HG02840 (cell line): ENCODE data around the gene EBF3.
"Not testable (repeated sequence)": the region's sequence is repeated elsewhere in the genome, so short reads cannot be mapped to it uniquely, and the experiment has no call there.

Source experiments
- ATAC-seq: cut with Tn5 transposase; IDR thresholded peaks from one replicate; pipeline ENCODE4 v1.9.1; 2021; ENCODE audit warnings: mild to moderate bottlenecking, moderate library complexity, moderate number of reproducible peaks; ENCODE audit not compliant: unreplicated experiment, low FRiP score

Gene EBF3

DNA sequence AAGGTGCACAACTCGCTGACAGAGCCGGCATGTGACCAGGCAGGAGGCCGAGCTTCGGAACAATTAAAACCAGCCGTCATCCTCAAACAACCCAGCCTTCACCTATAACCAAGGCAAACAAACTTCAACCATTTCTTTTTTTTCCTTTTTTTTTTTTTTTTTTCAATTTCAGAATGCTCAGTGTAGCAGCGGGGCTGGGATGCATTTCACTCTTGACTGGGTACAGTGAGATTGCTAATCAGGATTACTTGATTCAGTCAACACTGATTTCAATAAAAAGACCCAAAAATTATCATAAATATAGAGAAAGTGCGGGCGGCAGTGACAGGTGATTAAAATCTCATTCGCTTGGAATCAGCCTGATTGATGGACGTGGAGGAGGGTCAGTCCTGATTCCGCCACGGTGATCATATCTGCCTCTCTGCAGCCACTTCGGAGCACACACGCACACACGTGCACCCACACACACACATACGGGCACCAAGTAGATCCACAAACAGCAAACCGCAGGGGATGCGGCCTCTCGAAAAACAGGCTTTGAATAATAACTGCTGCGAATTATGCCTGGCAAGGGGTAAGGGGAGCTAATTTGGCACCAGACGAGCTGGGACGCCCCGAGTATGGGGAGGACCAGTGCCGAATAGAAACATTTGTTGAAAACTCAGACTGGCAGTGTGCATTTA, 31.2 kb downstream of the EBF3 start:
- ATAC-seq: no peak

DNA sequence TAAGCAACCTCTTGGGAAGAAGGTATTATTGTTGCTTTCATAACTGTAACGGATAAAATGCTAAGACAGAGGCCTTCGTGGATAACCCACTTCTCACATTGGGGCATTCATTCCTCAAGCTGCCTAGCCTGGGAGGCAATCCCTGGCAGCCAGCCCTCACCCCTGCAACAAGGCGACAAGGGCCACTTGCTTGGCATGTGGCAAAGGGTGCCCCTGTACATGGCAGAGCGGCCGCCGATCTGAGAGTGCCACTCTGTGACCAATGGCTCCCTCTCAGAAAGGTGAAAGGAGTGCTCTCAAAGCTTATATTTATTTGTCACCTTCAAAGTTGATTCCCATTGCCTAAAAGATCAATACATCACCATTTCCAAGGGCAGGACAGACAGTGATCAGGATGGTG, 31.9 kb downstream of the EBF3 start:
- no peak for ATAC-seq

DNA sequence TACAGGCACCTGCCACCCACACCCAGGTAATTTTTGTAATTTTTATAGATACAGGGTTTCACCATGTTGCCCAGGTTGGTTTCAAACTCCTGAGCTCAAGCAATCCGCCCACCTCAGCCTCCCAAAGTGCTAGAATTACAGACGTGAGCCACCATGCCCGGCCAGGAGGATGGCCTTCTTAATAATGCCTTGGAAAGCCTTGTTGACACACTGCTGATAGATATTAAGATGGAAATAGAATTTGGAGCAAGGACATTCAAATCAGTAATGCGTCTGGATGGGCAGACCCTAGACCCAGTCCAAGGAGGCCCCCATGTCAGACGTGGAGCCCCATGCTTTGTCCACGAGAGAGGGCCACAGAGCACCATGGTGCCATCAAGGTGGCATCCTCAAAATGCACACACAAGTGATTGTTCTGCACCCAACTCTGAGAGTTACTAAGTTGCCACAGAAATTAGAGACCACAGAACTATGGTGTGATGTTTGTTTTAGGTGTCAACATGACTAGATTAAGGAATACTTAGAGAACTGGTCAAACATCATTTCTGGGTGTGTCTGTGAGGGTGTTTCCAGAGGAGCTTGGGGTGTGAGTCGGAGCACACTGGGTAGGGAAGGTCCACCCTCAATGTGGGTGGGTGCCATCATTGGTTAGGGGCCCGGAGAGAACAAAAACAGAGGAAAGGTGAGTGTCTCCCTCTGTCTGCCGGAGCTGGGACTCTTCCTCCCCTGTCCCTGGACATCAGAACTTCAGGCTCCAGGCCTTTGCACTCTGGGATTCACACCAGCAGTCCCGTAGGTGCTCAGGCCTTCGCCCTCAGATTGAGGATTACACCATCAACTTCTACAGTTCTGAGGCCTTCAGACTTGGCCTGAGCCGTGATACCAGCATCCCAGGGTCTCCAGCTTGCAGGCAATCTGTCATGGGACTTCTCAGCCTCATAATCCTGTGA, 34.5 kb downstream of the EBF3 start:
- ATAC-seq: no peak

DNA sequence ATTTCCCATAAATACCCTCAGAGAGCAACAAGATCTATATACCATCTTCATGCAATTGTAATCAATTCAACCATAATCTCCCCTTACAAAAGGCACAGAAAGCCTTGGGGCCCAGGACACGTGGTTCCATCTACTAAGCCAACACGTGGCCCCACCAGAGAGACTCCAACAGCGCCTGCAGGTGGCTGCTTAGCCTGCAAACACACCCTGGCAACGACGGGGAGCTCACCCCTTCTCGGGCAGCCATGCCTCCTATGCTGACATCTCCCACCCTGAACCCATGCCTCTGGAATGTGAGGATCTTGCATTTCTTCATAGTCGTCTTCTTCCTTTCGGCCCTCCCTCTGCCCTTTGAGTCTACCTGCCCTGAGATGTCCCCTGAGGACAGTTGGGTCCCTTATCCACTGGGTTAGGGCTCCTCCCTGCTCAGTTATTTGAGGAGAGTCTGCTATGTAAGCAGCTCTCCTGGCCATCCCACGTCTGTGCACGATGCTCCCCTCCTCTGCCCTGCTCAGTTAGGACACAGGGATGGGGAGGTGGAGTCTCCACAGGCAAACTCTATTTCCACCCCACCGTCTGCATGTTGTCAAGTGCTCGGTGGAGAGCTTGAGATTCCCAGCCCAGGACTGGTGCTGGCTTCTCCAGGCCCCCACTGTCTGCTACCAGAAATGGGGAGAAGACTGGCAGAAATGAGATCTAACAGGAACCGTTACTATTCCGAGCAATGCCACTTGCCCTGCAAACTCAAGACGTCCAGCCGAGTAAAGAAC, 36.5 kb downstream of the EBF3 start:
- ATAC-seq: no peak

GRCh38 chr10:129926066-129927055, 37.7 kb downstream of the EBF3 start:
- ATAC-seq: no peak

DNA sequence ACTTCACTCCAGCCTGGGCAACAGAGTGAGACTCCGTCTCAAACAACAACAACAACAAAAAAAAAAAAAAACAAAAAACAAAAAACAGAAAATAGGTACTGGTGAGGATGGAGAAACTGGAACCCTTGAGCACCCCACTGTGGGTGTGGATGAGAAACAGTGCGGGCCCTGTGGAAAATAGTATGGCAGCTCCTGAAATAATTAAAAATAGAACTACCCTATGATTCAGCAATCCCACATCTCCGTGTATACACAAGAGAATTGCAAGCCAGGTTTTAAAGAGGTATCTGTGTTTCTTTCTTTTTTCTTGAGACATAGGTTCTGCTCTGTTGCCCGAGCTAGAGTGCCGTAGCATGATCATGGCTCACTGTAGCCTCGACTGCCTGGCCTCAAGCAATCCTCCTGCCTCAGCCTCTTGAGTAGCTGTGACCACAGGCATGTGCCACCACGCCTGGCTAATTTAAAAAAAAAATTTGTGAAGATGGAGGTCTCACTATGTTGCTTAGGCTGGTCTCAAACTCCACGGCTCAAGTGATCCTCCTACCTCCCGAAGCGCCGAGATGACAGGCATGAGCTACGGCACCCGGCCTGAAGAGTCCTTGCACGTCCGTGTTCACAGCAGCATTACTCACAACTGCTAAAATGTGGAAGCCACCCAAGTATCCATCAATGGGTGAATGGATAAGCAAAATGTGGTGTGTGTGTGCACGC, 39.5 kb downstream of the EBF3 start:
- ATAC-seq: no peak

DNA sequence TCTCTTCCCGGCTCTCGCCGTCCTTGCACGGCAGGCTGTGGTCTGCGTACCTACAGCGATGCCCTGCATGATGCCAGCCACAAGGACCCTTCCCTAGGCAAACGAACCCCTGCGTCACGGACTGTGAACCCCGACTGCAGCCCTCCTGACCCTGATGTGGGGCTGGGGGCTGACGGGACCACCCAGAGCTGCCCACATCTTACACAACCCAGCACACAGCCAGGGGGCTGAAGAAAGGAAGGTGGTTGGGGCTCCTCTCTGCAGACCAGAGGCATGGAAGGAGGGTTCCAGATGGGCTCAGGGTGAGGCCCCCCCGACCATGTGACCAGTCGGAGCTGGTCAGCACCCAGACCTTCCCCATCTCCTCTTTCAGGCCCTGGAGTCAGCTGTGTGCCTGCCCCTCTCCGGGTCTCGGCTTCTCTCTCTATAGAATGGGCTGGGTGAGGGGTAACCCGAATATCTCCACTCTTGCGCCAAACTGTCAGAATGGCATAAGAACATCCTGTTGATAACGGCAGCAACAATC, 41.4 kb downstream of the EBF3 start:
- ATAC-seq: no peak

- no peak for ATAC-seq
Observed at GRCh38 chr10:129921801-129922597, 42.1 kb downstream of the EBF3 start.

DNA sequence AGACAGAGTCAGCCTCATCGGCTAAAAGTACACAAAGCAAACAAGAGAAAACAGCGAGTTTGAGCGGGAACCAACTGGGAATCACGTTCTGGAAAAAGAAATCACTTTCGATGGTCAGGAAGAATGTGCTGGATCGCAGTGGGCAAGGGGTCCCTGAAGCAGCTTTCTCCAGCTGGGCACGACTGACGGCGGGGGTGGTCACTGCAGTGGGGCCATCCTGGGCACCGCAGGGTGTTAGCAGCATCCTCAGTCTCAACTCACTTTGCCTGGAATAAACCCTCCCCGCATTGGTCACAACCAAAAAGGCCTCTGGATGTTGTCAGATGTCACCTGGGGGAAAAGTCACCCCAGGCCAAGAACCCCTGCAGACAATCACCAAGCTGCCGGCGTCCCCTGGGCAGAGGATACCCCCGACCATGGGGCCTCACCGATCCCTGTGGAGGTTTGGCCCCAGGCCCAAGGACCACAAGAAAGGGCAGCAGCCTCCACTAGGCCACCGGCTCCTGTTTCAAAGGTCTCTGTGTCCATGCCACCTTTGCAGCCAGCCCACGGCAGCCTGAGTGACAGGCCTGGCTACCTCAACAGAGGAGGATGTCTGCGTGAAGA, 42.9 kb downstream of the EBF3 start:
- ATAC-seq: no peak

- not testable (repeated sequence) for ATAC-seq
Observed at GRCh38 chr10:129920187-129920586, 43.9 kb downstream of the EBF3 start.

GRCh38 chr10:129919358-129919757, 44.7 kb downstream of the EBF3 start:
- no peak for ATAC-seq

- ATAC-seq: no peak
Observed at GRCh38 chr10:129918836-129919235, 45.2 kb downstream of the EBF3 start.

DNA sequence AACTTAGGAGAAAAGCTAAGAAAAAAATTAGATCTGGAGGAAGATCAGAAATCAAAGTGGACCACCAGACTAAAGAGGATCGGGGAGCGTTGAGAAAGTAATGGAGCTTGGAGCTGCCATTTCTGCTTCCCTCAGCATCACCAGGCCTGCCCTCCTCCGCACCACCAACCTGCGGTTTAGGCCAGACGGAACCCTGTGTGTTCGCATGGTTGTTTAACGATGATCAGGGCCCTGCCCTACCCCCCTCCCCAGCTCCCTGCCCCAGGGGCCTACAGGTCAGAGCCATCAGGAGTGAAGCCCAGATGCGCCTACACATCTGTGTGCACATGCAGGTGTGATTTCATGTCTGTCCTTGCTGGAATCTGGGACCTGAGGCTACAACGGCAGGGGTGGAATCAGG, 45.7 kb downstream of the EBF3 start:
- ATAC-seq: no peak

DNA sequence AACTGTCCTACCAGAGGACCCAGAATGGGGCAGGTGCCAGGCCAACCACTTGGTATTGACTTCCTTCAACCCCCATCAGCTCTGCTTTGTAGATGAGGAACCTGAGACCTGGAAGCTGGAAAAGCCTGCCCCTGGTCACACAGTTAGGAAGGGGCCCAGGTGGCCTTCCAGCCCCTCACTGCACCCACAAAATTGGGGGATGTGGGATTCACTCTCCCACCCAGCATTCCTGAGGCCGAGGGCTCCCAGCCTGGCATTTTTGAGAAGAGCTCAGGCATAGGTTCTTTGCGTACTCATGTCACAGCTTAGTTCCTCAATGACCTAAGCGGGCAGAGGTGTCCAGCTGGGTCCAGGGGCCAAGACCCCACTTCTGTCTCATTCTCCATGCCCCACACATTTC, 46.1 kb downstream of the EBF3 start:
- ATAC-seq: no peak

GRCh38 chr10:129916506-129916995, 47.5 kb downstream of the EBF3 start:
- ATAC-seq: no peak

DNA sequence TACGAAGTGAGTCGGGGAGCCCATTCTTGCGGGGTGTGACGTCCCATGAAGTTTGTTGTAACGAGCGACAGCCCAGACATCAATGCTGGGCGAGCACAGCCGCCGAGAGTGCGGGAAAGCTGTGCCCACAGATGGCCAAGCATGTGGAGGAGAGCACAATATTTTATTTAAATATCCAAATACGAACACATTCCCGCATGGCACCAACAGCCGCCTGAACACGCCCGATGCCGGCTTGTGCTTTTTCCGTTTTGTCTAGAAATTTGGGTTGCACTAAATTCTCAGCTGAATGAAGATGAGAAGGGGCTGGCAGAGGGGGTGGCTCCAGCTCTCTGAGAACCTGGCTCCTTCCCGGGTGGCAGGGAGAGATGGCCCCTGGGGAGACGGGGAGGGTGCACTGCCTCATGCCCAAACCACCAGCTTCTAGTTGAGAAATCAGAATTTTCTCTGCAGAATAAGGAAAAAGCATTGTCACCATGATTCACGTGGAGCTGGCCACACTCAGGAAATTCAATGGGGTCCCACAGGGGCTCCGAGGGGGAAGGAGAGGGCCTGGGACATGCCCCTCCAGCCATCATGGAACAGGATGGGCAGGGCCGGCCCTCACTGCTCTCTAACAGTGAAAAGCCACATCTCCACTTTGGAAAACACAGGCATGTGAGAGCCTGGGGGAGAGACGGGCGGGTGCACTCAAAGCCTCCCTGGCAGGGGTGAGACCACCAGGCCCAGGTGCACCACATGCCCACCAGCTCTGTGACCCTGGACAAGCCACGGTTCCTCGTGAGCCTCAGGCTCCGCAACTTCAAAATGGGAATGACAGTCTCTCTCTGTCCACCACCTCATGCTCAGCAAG, 48.3 kb downstream of the EBF3 start:
- no peak for ATAC-seq

DNA sequence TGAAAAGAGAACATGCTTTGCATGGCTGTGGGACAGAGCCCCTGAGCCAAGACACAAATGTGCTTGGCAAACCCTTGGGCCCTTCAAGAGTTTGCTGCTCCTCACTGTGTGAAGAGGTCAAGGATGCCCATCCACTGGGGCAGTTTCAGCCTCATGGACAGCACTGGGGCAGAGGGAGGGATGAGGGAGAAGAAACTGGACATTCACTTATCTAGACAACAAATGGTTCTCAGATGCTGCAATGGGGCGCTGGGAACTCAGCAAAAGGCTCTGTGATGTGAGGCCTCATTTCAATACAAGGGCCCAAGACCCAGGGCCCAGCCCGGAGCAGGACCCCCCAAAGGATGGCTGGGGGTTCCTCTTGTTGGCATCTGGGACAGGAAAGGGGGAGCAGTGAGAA, 49.1 kb downstream of the EBF3 start:
- ATAC-seq: no peak
